H1 (cell line): ENCODE data around the gene ZNF536. TPM values are rescaled to one million over a fixed set of nuclear protein-coding genes. Genes with fewer than 3 reads are reported as not detected.

Experiments
- CTCF ChIA-PET: fragments of 300-600 bp; sonication (Branson Sonifier 250); formaldehyde crosslinking; loops from one replicate; lab custom pipeline; 2021; ENCODE audit not compliant: partially characterized antibody; lab: Charles Lee
- POLR2A ChIA-PET: fragments of 300-600 bp; sonication (Branson Sonifier 250); formaldehyde crosslinking; loops from one replicate; lab custom pipeline; 2021; ENCODE audit warnings: inconsistent platforms; ENCODE audit not compliant: partially characterized antibody; lab: Charles Lee
- DNase-seq, 2 experiments: peaks; one replicate each; pipeline versions ENCODE4 v3.0.0 to v3.0.0-alpha.2; 2010 to 2022; ENCODE audit warnings: low spot score in 2 of 2, low read depth in 1 of 2, mixed read lengths in 1 of 2
- FAIRE-seq: peaks from 2 replicates; lab custom pipeline; 2011; peaks lifted over from hg19 to GRCh38; lab: Jason Lieb, UNC
- H2AFZ ChIP-seq: 2 replicates; pipeline ENCODE4 v1.8.1; 2012; ENCODE audit warnings: low read length, inconsistent platforms
- H2AK5ac ChIP-seq: 2 replicates; pipeline ENCODE4 v1.6.1; 2013; ENCODE audit warnings: low read depth, low read length
- H2BK120ac ChIP-seq: replicated peaks from 2 replicates; pipeline ENCODE3; 2013; ENCODE audit warnings: low read depth, low read length, inconsistent platforms
- H2BK12ac ChIP-seq: 2 replicates; pipeline ENCODE4 v1.6.1; 2013; ENCODE audit warnings: low read depth, low read length
- H2BK15ac ChIP-seq: 2 replicates; pipeline ENCODE4 v1.6.1; 2013; ENCODE audit warnings: low read length
- H2BK20ac ChIP-seq: 2 replicates; pipeline ENCODE4 v1.6.1; 2013; ENCODE audit warnings: low read length
- H2BK5ac ChIP-seq: 2 replicates; pipeline ENCODE4 v1.6.1; 2013; ENCODE audit warnings: low read depth, low read length
- H3K14ac ChIP-seq: 2 replicates; pipeline ENCODE4 v1.6.1; 2013; ENCODE audit warnings: inconsistent platforms; ENCODE audit not compliant: insufficient read length
- H3K18ac ChIP-seq: 2 replicates; pipeline ENCODE4 v1.6.1; 2013; ENCODE audit warnings: low read length; ENCODE audit errors: extremely low read depth
- H3K23ac ChIP-seq: 2 replicates; pipeline ENCODE4 v1.6.1; 2013; ENCODE audit warnings: inconsistent platforms; ENCODE audit not compliant: insufficient read length
- H3K23me2 ChIP-seq: 2 replicates; pipeline ENCODE4 v1.6.1; 2013; ENCODE audit warnings: low read depth, low read length
- H3K27ac ChIP-seq: 2 replicates; pipeline ENCODE4 v1.6.1; 2011; ENCODE audit warnings: low read depth, low read length, inconsistent platforms
- H3K27me3 ChIP-seq, 4 experiments: replicated peaks in 1 of 4; 1 replicate in 1 of 4; 2 replicates in 3 of 4; pipeline versions ENCODE4 v1.6.1 to v1.8.1; 2011 to 2013; ENCODE audit warnings: low read length in 3 of 4, mild to moderate bottlenecking in 3 of 4, inconsistent platforms in 2 of 4, mixed read lengths in 2 of 4, moderate library complexity in 1 of 4; ENCODE audit not compliant: control insufficient read depth in 3 of 4, insufficient read depth in 3 of 4; ENCODE audit errors: extremely low read depth in 1 of 4
- H3K36me3 ChIP-seq, 4 experiments: 2 replicates each; pipeline versions ENCODE4 v1.6.1 to v1.8.1; 2011 to 2013; ENCODE audit warnings: mild to moderate bottlenecking in 4 of 4, low read length in 3 of 4, moderate library complexity in 2 of 4, control low read depth in 1 of 4, inconsistent platforms in 1 of 4; ENCODE audit not compliant: insufficient read depth in 4 of 4, control insufficient read depth in 2 of 4
- H3K4ac ChIP-seq: replicated peaks from 2 replicates; pipeline ENCODE3; 2013; ENCODE audit warnings: low read length, low read depth, mixed read lengths, inconsistent platforms; ENCODE audit not compliant: insufficient read length
- H3K4me1 ChIP-seq, 4 experiments: replicated peaks in 1 of 4; 1 replicate in 1 of 4; 2 replicates in 3 of 4; pipeline versions ENCODE4 v1.6.1 to v1.8.1; 2011 to 2013; ENCODE audit warnings: low read length in 3 of 4, inconsistent platforms in 2 of 4, mixed read lengths in 1 of 4; ENCODE audit not compliant: insufficient read depth in 4 of 4, control insufficient read depth in 3 of 4
- H3K4me2 ChIP-seq, 2 experiments: 2 replicates each; pipeline versions ENCODE4 v1.6.1 to v1.8.1; 2011 to 2013; ENCODE audit warnings: low read depth in 2 of 2, low read length in 2 of 2, control low read depth in 1 of 2, inconsistent platforms in 1 of 2, mild to moderate bottlenecking in 1 of 2; ENCODE audit not compliant: insufficient read depth in 1 of 2
- H3K4me3 ChIP-seq, 4 experiments: fragments of 200-600, 300-600 bp in 1 of 4; sonication (generic), shearing (Covaris generic), sonication (Bioruptor Twin) in 1 of 4; 2 replicates each; pipeline versions ENCODE4 v1.5.1 to v1.8.1; 2011 to 2016; ENCODE audit warnings: low read length in 4 of 4, low read depth in 3 of 4, control low read depth in 2 of 4, inconsistent platforms in 2 of 4, mild to moderate bottlenecking in 2 of 4, mixed read lengths in 1 of 4, moderate library complexity in 1 of 4; ENCODE audit not compliant: insufficient read depth in 2 of 4; ENCODE audit errors: extremely low read depth in 1 of 4
- H3K56ac ChIP-seq: replicated peaks from 2 replicates; pipeline ENCODE3; 2013; ENCODE audit warnings: low read depth, mild to moderate bottlenecking, mixed read lengths, low read length, inconsistent platforms; ENCODE audit not compliant: insufficient read length
- H3K79me1 ChIP-seq: 2 replicates; pipeline ENCODE4 v1.6.1; 2013; ENCODE audit warnings: low read depth, low read length, control low read depth
- H3K79me2 ChIP-seq, 2 experiments: 2 replicates each; pipeline versions ENCODE4 v1.6.1 to v1.8.1; 2012 to 2013; ENCODE audit warnings: low read length in 2 of 2, mild to moderate bottlenecking in 2 of 2, inconsistent platforms in 1 of 2; ENCODE audit not compliant: insufficient read depth in 2 of 2, control insufficient read depth in 1 of 2
- H3K9ac ChIP-seq, 4 experiments: replicated peaks in 1 of 4; 1 replicate in 1 of 4; 2 replicates in 3 of 4; pipeline versions ENCODE4 v1.6.1 to v1.8.1; 2011 to 2013; ENCODE audit warnings: low read depth in 3 of 4, low read length in 3 of 4, control low read depth in 2 of 4, mild to moderate bottlenecking in 2 of 4, moderate library complexity in 2 of 4, inconsistent platforms in 1 of 4; ENCODE audit errors: extremely low read depth in 1 of 4
- H3K9me3 ChIP-seq, 2 experiments: 2 replicates each; pipeline versions ENCODE4 v1.6.1 to v1.8.1; 2012 to 2013; ENCODE audit warnings: mild to moderate bottlenecking in 2 of 2, moderate library complexity in 2 of 2, control low read depth in 1 of 2, inconsistent platforms in 1 of 2, low read depth in 1 of 2, low read length in 1 of 2, mixed read lengths in 1 of 2; ENCODE audit not compliant: insufficient read depth in 2 of 2
- H4K20me1 ChIP-seq, 2 experiments: replicated peaks in 1 of 2; 2 replicates each; pipeline versions ENCODE3 to v1.8.1; 2011 to 2013; ENCODE audit warnings: inconsistent platforms in 2 of 2, low read length in 2 of 2, mild to moderate bottlenecking in 1 of 2; ENCODE audit not compliant: insufficient read depth in 2 of 2, control insufficient read depth in 1 of 2
- H4K5ac ChIP-seq: 2 replicates; pipeline ENCODE4 v1.6.1; 2013; ENCODE audit warnings: low read length, low read depth, mixed read lengths, inconsistent platforms; ENCODE audit not compliant: insufficient read length
- H4K8ac ChIP-seq: 2 replicates; pipeline ENCODE4 v1.8.0; 2013; ENCODE audit warnings: mild to moderate bottlenecking, moderate library complexity, low read length, inconsistent platforms; ENCODE audit not compliant: insufficient read depth; ENCODE audit errors: extremely low read depth
- H4K91ac ChIP-seq: replicated peaks from 2 replicates; pipeline ENCODE3; 2013; ENCODE audit warnings: low read length, mixed read lengths, inconsistent platforms; ENCODE audit not compliant: insufficient read length
- SUZ12 ChIP-seq: fragments of 200-600 bp; sonication (generic); IDR thresholded peaks from 2 replicates; pipeline ENCODE4 v1.6.1; 2012; ENCODE audit warnings: mild to moderate bottlenecking, inconsistent platforms, low read length, moderate library complexity, mixed read lengths
- YY1 ChIP-seq: IDR thresholded peaks from 2 replicates; pipeline ENCODE4 v1.6.1; 2011; ENCODE audit warnings: low read depth, mild to moderate bottlenecking, low read length
- WGBS, 2 experiments: shearing (Covaris generic) in 1 of 2; methylation state at CpG; one replicate each; pipeline versions ENCODE4 v1.1.6 to v1.1.7; 2013 to 2015; ENCODE audit warnings: low lambda C conversion rate in 2 of 2, mixed read lengths in 2 of 2, inconsistent platforms in 1 of 2, low coverage in 1 of 2, missing lambda C conversion rate in 1 of 2; ENCODE audit not compliant: insufficient replicate concordance in 2 of 2, insufficient coverage in 1 of 2, insufficient read length in 1 of 2; ENCODE audit errors: extremely low coverage in 1 of 2, missing lambda C conversion rate in 1 of 2; 5-methylcytosine and 5-hydroxymethylcytosine counted together
- polyA plus RNA-seq, 7 experiments: library from polyadenylated mRNA; depleted of rRNA in 3 of 7; stranded (reverse) in 5 of 7; unstranded in 2 of 7; fragments of >200 nt in 5 of 7; fragments of 200-250 nt in 2 of 7; gene quantifications; 1 replicate in 5 of 7; 2 replicates in 1 of 7; 4 replicates in 1 of 7; pipeline versions ENCODE4 v1.2.1 to v1.2.3, GENCODE V29; 2011 to 2013; ENCODE audit warnings: missing spikeins in 2 of 7, mixed read lengths in 2 of 7
- total RNA-seq: library from RNA; stranded (reverse); fragmentation: NEBNext Ultra II Directional; extraction: Animal tissue kit (Norgen Biotek cat#: 25700); gene quantifications from 2 replicates; pipeline ENCODE4 v1.2.1, GENCODE V29; 2021

ZNF536 gene
- total and polyA plus RNA-seq, 2 of the 8 experiments (the other 6 are each of a cell fraction or from before 2014, with no cell fraction given) = 0.09 to 0.11 TPM

DNA sequence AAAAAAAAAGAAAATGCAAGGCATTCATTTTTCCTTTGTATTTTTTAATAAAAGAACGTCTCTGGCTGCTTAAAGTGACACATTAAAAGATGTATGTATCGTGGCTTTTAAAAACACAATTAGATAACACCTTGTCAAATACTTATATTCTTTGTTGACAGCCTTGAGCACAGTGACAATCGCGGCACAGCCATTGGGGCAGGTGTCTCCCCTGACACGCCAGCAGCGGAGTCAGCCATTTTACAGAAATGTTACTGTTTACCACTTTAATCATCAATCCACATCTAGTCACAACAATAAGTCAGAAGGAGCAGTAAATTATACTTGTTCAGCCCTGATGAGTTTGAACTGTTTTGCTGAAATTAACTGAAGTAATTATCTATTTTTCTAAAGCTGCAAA lies 224.1 kb downstream of the ZNF536 start:
- no peaks in the 10 kb centered on the region for H3K79me2 ChIP-seq
- WGBS, 2 experiments = 78% methylated on average over 6 of the region's 6 CpGs; no CpG with 5 or more reads in 1 of the 2 experiments
- H3K4ac ChIP-seq = no peak overlapping the region
- H3K56ac ChIP-seq = no peak overlapping the region
- no peak overlapping the region for H3K23ac ChIP-seq
- H2AK5ac ChIP-seq = no peak overlapping the region
- H2BK120ac ChIP-seq = no peak overlapping the region
- ChIA-PET POLR2A (interaction anchor here (1.0 to 1.2 kb wide), 2 partner anchors 9 to 155 kb away, joined by 4 to 5 read pairs; no protein-coding TSS in a partner anchor), CTCF (interaction anchor here (0.7 to 1.0 kb wide), 3 partner anchors 11 to 334 kb away, joined by 4 to 5 read pairs (median 4); no protein-coding TSS in a partner anchor)
- H2BK12ac ChIP-seq = no peak overlapping the region; the same call in 1 of the 2 replicates
- no peak overlapping the region for H3K9ac ChIP-seq
- no peaks in the 10 kb centered on the region for H3K27me3 ChIP-seq
- H3K4me2 ChIP-seq = peak overlapping the region; percentile 40 to 46; a peak in 3 of 4 replicates
- peaks cover 0 to 24% (median 8%) of the 10 kb centered on the region in 4 experiments; a peak in 5 of 7 replicates for H3K4me1 ChIP-seq
- H3K23me2 ChIP-seq = no peaks in the 10 kb centered on the region
- DNase-seq = peak in 1 of 2 experiments; percentile 41
- H4K5ac ChIP-seq = no peak overlapping the region
- H2BK15ac ChIP-seq = no peak overlapping the region
- no peak overlapping the region for H4K8ac ChIP-seq
- no peaks in the 10 kb centered on the region for H4K20me1 ChIP-seq
- no peaks in the 10 kb centered on the region for H3K9me3 ChIP-seq
- no peak overlapping the region for H2BK20ac ChIP-seq
- peak overlapping the region in 1 of 4 experiments; percentile 23; a peak in 1 of 8 replicates for H3K4me3 ChIP-seq
- no peak overlapping the region for H3K27ac ChIP-seq
- no peak overlapping the region for H2AFZ ChIP-seq
- no peak overlapping the region for H3K18ac ChIP-seq
- no peaks in the 10 kb centered on the region for H3K79me1 ChIP-seq
- TF ChIP-seq YY1 (peak; percentile 61; the same call in 1 of the 2 replicates), SUZ12 (no peak)
- FAIRE-seq = no peak
- no peaks in the 10 kb centered on the region for H3K36me3 ChIP-seq
- no peak overlapping the region for H3K14ac ChIP-seq
- peak overlapping the region; percentile 58 for H4K91ac ChIP-seq
- H2BK5ac ChIP-seq = no peak overlapping the region
